ENCODE data around the gene PLD4. TPM values are rescaled to one million over a fixed set of nuclear protein-coding genes. Genes with fewer than 3 reads are reported as not detected.

PLD4 gene
- total and polyA plus RNA-seq, 9 of the 15 experiments (the other 6 are each of a cell fraction or from before 2014, with no cell fraction given): 0.18 to 0.24 TPM; not detected in 7

GRCh38 chr14:104975481-104976197, 51.0 kb downstream of the PLD4 start:
- Histone ChIP-seq H2AFZ (ENCODE audit: low read depth, low read length) (no peak overlapping the region), H3K27me3 (ENCODE audit: control insufficient read depth in 2 of 2, insufficient read depth in 2 of 2, low read length in 2 of 2) (no peaks in the 10 kb centered on the region), H3K9me1 (ENCODE audit: control insufficient read depth, insufficient read depth, low read length) (no peaks in the 10 kb centered on the region), H3K4me1 (replicated peaks in 1 of 2; ENCODE audit: control insufficient read depth in 2 of 2, insufficient read depth in 2 of 2, low read length in 2 of 2) (peaks cover 7 to 80% of the 10 kb centered on the region in 2 experiments; a peak in 4 of 5 replicates), H4K20me1 (replicated peaks; ENCODE audit: control insufficient read depth, insufficient read depth, low read length) (0 out of 2 replicates have a peak, but pooled peaks cover 11% of the 10 kb centered on the region), H3K36me3 (ENCODE audit: control insufficient read depth, insufficient read depth, low read length) (no peaks in the 10 kb centered on the region), H3K4me3 (no peak overlapping the region), H3K9me3 (replicated peaks; ENCODE audit: control insufficient read depth, insufficient read depth, low read depth, low read length) (no peaks in the 10 kb centered on the region), H3K9ac (ENCODE audit: insufficient read depth in 1 of 2, low read depth in 2 of 2, low read length in 2 of 2) (0 out of 4 replicates have a peak overlapping the region, but pooled peaks of 1 of the 2 experiments have one; percentile 35), H3K27ac (ENCODE audit: extremely low read depth, low read depth, low read length) (no peak overlapping the region), H3K79me2 (ENCODE audit: control insufficient read depth, insufficient read depth, low read length) (no peaks in the 10 kb centered on the region), H3K4me2 (ENCODE audit: insufficient read depth, low read length) (no peak overlapping the region)
- ChIA-PET CTCF (ENCODE audit: low intra/inter-chr PET ratio) (interaction anchor here (0.5 to 3.9 kb wide), 10 partner anchors 10 to 376 kb away, joined by 3 to 85 read pairs (median 4); partner anchors contain the start of gene CLBA1), POLR2A (interaction anchor here (1.2 kb wide), 1 partner anchor 111 kb away, joined by 3 read pairs; no protein-coding TSS in a partner anchor)
- ATAC-seq: peak; percentile 19
- TF ChIP-seq CTCF (IDR thresholded peaks at IDR 0.05 in 2 of 3, conservative IDR thresholded peaks at IDR 0.05 in 1 of 3; ENCODE audit: insufficient read depth in 2 of 3, low read depth in 1 of 3, low read length in 3 of 3): peak in 2 of 3 experiments; percentile 45 to 50; a peak in 3 of 6 replicates
- no peak for TF ChIP-seq ZNF41 (CRISPR knock-in tag; conservative IDR thresholded peaks at IDR 0.05)
- no peak for FAIRE-seq
- no peak for DNase-seq (ENCODE audit: extremely low read depth in 1 of 4, low spot score in 3 of 4)
- BruUV-seq (replicated peaks): no TSS peak
- WGBS (ENCODE audit: insufficient coverage, low coverage, missing lambda C conversion rate): 18% methylated on average over 16 of the region's 21 CpGs
- intact Hi-C loops (cut with micrococcal nuclease): loop anchor here (1.0 to 5.0 kb wide), 3 partner anchors 42 to 113 kb away; no protein-coding TSS in a partner anchor
- in situ Hi-C loops (cut with MboI): no loop called here
